ENCODE results near the gene ASB11.

DNA sequence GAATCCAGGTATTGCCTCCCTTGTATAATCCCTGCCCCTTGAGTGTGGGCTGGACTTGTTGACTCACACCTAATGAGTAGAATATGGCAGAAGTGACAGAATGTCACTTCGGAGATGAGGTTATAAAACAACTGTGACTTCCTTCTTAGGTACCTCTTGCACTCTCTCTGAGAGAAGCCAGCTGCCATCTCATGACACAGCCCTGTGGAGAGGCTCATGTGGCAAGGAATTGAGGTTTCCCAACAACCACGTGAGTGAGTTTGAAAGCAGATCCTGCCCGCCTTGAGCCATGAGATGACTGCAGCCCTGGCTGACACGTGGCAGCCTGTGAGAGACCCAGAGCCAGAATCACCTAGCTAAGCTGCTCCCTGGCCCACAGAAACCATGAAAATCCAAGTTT is 13.5 kb downstream of the ASB11 start:
- no peak for TF ChIP-seq GATA2 (IDR thresholded peaks at IDR 0.05; ENCODE audit: low read depth, low read length)
- TF ChIP-seq GATA3 (IDR thresholded peaks at IDR 0.05; ENCODE audit: low read depth, low read length): no peak

Measured in SH-SY5Y (cell line).